Astrocyte (in vitro differentiated cells and primary cell): ENCODE data around the gene LCLAT1.

ENCODE experiments used
- EZH2 ChIP-seq: IDR thresholded peaks from 2 replicates; pipeline ENCODE4 v1.6.1; 2012; ENCODE audit warnings: mild to moderate bottlenecking, low read length, inconsistent platforms; ENCODE audit not compliant: insufficient read depth
- TF ChIP-seq, protein P1 (sequence below): IDR thresholded peaks from 2 replicates; pipeline ENCODE4 v1.5.1; 2011; ENCODE audit warnings: low read depth, mild to moderate bottlenecking, inconsistent platforms, low read length, moderate library complexity; ENCODE audit not compliant: insufficient read depth

DNA sequence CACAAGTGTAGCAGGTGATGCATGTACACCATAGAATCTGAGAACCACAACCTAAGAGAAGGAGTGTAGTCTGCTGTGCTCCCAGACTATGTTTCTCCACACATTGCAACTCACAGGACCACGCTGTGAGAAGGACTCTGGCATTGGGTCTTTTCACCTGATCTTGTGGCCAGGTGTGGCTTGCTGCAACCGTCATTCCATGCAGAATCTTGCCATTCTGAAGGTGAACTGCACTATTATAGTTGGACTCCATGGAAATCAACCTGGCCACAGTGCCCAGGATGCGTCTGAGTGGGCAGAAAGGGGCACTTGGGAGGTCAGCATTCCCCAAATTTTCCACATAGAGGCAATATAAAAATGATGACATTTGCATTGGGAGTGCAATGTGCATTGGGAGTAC, 237.9 kb downstream of the LCLAT1 start:
- TF ChIP-seq, protein P1, sequence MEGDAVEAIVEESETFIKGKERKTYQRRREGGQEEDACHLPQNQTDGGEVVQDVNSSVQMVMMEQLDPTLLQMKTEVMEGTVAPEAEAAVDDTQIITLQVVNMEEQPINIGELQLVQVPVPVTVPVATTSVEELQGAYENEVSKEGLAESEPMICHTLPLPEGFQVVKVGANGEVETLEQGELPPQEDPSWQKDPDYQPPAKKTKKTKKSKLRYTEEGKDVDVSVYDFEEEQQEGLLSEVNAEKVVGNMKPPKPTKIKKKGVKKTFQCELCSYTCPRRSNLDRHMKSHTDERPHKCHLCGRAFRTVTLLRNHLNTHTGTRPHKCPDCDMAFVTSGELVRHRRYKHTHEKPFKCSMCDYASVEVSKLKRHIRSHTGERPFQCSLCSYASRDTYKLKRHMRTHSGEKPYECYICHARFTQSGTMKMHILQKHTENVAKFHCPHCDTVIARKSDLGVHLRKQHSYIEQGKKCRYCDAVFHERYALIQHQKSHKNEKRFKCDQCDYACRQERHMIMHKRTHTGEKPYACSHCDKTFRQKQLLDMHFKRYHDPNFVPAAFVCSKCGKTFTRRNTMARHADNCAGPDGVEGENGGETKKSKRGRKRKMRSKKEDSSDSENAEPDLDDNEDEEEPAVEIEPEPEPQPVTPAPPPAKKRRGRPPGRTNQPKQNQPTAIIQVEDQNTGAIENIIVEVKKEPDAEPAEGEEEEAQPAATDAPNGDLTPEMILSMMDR: no peak
- TF ChIP-seq EZH2: no peak
